Type B pancreatic cell (in vitro differentiated cells): ENCODE results near the gene LSG1. TPM values are rescaled to one million over a fixed set of nuclear protein-coding genes. Genes with fewer than 3 reads are reported as not detected.
A peak's percentile ranks its signal among the peaks of the same experiment; 100 is the strongest.

Experiments used
- DNase-seq: peaks from one replicate; pipeline ENCODE4 v3.0.0; 2021; ENCODE audit warnings: mixed read lengths; ENCODE audit not compliant: unreplicated experiment; ENCODE audit errors: extremely low spot score
- H3K27ac Mint-ChIP-seq: 2 replicates; pipeline ENCODE4 v1.8.0; 2021; ENCODE audit warnings: mild to moderate bottlenecking, mixed read lengths
- H3K27me3 Mint-ChIP-seq: 2 replicates; pipeline ENCODE4 v1.8.0; 2021; ENCODE audit warnings: mixed read lengths
- H3K36me3 Mint-ChIP-seq: 2 replicates; pipeline ENCODE4 v1.8.0; 2021; ENCODE audit warnings: mixed read lengths
- H3K4me1 Mint-ChIP-seq: one replicate; pipeline ENCODE4 v1.8.0; 2021; ENCODE audit warnings: mixed read lengths; ENCODE audit not compliant: unreplicated experiment
- H3K4me3 Mint-ChIP-seq: 2 replicates; pipeline ENCODE4 v1.8.0; 2021; ENCODE audit warnings: mild to moderate bottlenecking, mixed read lengths
- H3K9me3 Mint-ChIP-seq: 2 replicates; pipeline ENCODE4 v1.8.0; 2021; ENCODE audit warnings: mixed read lengths
- total RNA-seq: library from RNA; stranded (reverse); gene quantifications from 2 replicates; pipeline ENCODE4 v1.2.1, GENCODE V29; 2021; ENCODE audit warnings: low replicate concordance
- TF ChIP-seq, protein P1 (sequence below): fragments of 200-600 bp; sonication (generic); conservative IDR thresholded peaks from 2 replicates; pipeline ENCODE4 v1.5.0; 2021; ENCODE audit warnings: antibody characterized with exemption, mild to moderate bottlenecking

Gene LSG1
- total RNA-seq, 1 donor from 2014 or later, result 45.3 TPM

DNA sequence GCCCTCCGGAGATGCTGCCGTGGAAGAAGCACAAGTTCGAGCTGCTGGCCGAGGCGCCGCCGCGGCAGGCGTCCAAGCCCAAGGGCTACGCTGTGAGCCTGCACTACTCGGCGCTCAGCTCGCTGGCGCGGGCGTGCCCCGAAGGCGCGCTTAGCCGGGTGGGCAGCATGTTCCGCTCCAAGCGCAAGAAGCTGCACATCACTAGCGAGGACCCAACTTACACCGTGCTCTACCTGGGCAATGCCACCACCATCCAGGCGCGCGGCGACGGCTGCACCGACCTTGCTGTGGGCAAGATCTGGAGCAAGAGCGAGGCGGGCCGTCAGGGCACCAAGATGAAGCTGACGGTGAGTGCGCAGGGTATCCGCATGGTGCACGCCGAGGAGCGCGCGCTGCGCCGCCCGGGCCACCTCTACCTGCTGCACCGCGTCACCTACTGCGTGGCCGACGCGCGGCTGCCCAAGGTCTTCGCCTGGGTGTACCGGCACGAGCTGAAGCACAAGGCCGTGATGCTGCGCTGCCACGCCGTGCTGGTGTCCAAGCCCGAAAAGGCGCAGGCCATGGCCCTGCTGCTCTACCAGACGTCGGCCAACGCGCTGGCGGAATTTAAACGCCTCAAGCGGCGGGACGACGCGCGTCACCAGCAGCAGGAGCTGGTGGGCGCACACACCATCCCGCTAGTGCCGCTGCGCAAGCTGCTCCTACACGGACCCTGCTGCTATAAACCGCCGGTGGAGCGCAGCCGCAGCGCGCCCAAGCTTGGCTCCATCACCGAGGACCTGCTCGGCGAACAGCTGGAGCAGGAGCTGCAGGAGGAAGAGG lies 15.0 kb upstream of the LSG1 start:
- Mint-ChIP-seq H3K4me3 (peak overlapping the region; percentile 93), H3K27ac (peak overlapping the region; percentile 72), H3K27me3 (peaks cover 55% of the 10 kb centered on the region), H3K9me3 (no peaks in the 10 kb centered on the region), H3K4me1 (peaks cover 54% of the 10 kb centered on the region), H3K36me3 (no peaks in the 10 kb centered on the region)
- TF ChIP-seq, protein P1, sequence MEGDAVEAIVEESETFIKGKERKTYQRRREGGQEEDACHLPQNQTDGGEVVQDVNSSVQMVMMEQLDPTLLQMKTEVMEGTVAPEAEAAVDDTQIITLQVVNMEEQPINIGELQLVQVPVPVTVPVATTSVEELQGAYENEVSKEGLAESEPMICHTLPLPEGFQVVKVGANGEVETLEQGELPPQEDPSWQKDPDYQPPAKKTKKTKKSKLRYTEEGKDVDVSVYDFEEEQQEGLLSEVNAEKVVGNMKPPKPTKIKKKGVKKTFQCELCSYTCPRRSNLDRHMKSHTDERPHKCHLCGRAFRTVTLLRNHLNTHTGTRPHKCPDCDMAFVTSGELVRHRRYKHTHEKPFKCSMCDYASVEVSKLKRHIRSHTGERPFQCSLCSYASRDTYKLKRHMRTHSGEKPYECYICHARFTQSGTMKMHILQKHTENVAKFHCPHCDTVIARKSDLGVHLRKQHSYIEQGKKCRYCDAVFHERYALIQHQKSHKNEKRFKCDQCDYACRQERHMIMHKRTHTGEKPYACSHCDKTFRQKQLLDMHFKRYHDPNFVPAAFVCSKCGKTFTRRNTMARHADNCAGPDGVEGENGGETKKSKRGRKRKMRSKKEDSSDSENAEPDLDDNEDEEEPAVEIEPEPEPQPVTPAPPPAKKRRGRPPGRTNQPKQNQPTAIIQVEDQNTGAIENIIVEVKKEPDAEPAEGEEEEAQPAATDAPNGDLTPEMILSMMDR, result no peak
- no peak for DNase-seq

DNA sequence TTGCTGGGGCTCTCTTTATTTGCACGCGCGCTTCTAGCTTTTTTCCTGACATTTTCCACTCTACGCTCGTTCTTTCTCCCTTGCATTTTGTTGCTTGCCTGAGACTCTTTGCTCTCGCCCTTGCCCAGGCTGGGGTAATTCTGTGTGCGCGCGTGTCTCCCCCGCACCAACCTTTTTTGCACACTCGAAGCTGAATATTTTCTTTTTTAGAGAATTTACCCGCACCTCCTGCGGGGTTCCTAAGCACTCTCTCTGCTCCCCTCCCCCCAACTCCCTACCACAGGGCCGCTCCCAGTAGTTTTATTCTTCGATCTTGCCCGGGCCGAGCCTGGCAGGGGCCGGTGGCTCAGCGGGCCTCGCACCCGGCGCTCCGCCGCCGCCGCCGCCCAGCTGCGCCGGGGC lies 14.4 kb upstream of the LSG1 start:
- Mint-ChIP-seq H3K27ac (peak overlapping the region; percentile 32), H3K4me1 (peaks cover 48% of the 10 kb centered on the region), H3K36me3 (no peaks in the 10 kb centered on the region), H3K9me3 (no peaks in the 10 kb centered on the region), H3K27me3 (peaks cover 55% of the 10 kb centered on the region), H3K4me3 (peak overlapping the region; percentile 93)
- no peak for DNase-seq
- TF ChIP-seq, protein P1, result no peak

DNA sequence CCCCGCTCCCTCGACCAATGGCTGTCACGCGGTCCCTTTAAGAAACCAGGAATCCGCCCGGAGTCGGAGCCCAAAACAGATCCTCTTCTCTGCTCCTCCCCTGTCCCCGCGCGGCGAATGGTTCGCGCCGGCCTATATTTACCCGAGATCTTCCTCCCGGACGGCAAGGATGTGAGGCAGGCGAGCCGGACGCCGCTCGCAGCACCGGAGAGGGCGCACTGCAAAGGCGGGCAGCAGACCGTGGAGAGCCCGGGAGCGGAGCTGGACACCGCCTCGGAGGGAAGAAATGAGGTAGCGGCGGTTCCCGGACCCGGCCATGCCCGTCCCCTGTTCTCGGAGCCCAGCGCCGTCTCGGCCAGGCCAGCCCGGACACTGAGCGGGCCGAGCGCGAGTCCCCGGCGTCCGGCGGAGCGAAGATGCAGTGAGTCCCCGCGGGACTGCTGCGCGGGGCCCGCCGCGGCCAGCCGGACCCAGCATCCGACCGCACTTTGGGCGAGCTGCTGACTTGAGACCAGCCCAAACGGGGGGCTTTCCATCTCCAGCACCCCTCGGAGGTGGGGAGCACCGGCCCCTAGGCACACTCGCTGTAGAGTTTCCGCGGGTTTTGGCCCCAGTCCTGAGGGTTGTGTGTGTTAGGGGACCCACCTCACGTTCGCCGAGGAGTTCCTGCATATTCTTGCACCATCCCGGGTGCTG lies 13.9 kb upstream of the LSG1 start, which contains the start of gene FAM43A:
Gene FAM43A (plus strand): TSS at position 166 of the 696 bp plus-strand sequence. CDS start 944 bp downstream, outside the sequence.
- Mint-ChIP-seq H3K27me3 (peaks cover 57% of the 10 kb centered on the region), H3K4me3 (peak within 1 kb of the TSS; percentile 93), H3K27ac (peak within 1 kb of the TSS; percentile 81), H3K9me3 (no peaks in the 10 kb centered on the region), H3K4me1 (peaks cover 42% of the 10 kb centered on the region), H3K36me3 (no peaks in the 10 kb centered on the region)
- TF ChIP-seq, protein P1, result peak; percentile 33
- DNase-seq, result peak; percentile 90

DNA sequence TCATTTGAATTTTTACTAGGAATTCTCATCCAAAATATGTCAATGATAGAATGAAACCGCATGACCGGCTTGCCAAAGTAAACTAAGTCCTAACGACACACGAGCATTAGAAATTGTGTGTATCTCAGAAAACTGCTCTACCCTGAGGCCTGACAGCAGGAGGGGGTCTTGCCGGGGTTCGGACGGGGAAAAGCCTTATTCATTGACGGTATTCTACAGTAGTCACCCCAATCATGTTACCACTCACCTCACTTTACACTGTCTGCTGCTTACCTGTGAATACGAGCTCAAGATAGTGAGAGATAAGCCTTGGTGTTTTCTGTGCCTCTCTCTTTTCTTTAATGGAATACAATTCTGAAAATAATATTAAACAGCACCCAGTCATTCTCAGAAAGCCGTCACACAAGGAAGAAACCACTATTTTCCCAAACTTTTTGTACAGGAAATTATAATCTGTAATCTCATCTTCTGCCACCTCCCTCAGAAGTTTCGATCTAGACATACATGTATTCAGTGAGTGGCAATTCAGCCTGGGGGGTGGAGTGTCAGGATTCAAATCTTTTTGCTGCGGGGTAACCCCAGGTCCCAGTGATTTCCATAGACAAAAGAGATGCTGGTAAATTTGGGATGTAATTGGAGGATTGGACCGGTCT lies 13.2 kb upstream of the LSG1 start:
- Mint-ChIP-seq H3K4me1 (peaks cover 37% of the 10 kb centered on the region), H3K4me3 (peak overlapping the region; percentile 93), H3K27ac (peak overlapping the region; percentile 81), H3K27me3 (peaks cover 55% of the 10 kb centered on the region), H3K36me3 (no peaks in the 10 kb centered on the region), H3K9me3 (no peaks in the 10 kb centered on the region)
- DNase-seq, result no peak
- TF ChIP-seq, protein P1, result no peak

DNA sequence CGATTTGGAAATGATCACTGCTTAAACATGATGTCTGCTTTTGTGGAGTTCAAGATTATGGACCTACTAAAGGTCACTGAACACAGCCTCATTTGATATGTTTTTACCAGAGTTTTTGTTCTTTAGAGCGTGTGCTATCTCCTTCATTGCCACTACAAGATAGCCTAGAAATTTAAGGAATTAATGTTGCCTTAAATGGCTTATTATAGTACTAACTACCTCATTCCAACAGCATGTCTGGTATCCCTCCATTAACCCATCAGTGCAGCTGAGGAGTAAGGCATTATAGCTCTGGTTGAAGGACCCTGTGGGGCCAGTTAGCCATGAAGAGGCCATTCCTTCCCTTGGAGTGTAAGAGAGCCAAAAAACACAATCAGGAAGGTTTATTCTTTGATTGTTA lies 11.4 kb upstream of the LSG1 start:
- no peak overlapping the region for H3K4me3 Mint-ChIP-seq
- peaks cover 21% of the 10 kb centered on the region for H3K4me1 Mint-ChIP-seq
- H3K36me3 Mint-ChIP-seq, result no peaks in the 10 kb centered on the region
- H3K27me3 Mint-ChIP-seq, result peaks cover 46% of the 10 kb centered on the region
- H3K27ac Mint-ChIP-seq, result no peak overlapping the region
- DNase-seq, result no peak
- TF ChIP-seq, protein P1, result no peak
- H3K9me3 Mint-ChIP-seq, result no peaks in the 10 kb centered on the region
